IPS-18c (cell line): ENCODE data around the gene RAB22A.
A peak's percentile ranks its signal among the peaks of the same experiment; 100 is the strongest.

ENCODE experiments used
- H3K4me3 ChIP-seq: 2 replicates; pipeline ENCODE4 v1.7.0; 2013; ENCODE audit warnings: low read depth, mild to moderate bottlenecking, low read length, moderate library complexity; ENCODE audit not compliant: insufficient read depth
- H3K9me3 ChIP-seq: one replicate; pipeline ENCODE4 v1.6.1; 2013; ENCODE audit warnings: mild to moderate bottlenecking, low read length, moderate library complexity; ENCODE audit not compliant: control insufficient read depth, insufficient read depth

Gene RAB22A

GRCh38 chr20:58309591-58310290, at the start of gene RAB22A:
Gene RAB22A, plus strand, starts transcription at chr20:58309715. Its CDS starts 262 bp downstream, at chr20:58309977.
- Histone ChIP-seq H3K4me3 (peak within 1 kb of the TSS; percentile 92), H3K9me3 (no peaks in the 10 kb centered on the region)

GRCh38 chr20:58260006-58260405, 49.5 kb upstream of the RAB22A start:
- H3K9me3 ChIP-seq = no peaks in the 10 kb centered on the region

GRCh38 chr20:58261660-58262059, 47.9 kb upstream of the RAB22A start:
- no peak overlapping the region for H3K4me3 ChIP-seq

More at GRCh38 chr20:58260006-58260405, 49.5 kb upstream of the RAB22A start:
- H3K4me3 ChIP-seq = no peak overlapping the region

GRCh38 chr20:58264271-58264670, 45.2 kb upstream of the RAB22A start:
- Histone ChIP-seq H3K4me3 (no peak overlapping the region), H3K9me3 (no peaks in the 10 kb centered on the region)

More at GRCh38 chr20:58261660-58262059, 47.9 kb upstream of the RAB22A start:
- H3K9me3 ChIP-seq = no peaks in the 10 kb centered on the region

- H3K4me3 ChIP-seq = no peak overlapping the region
- no peaks in the 10 kb centered on the region for H3K9me3 ChIP-seq
Observed at GRCh38 chr20:58267389-58268215, 41.9 kb upstream of the RAB22A start.

- Histone ChIP-seq H3K9me3 (no peaks in the 10 kb centered on the region), H3K4me3 (no peak overlapping the region)
Observed at GRCh38 chr20:58268421-58268821, 41.1 kb upstream of the RAB22A start.

- no peak overlapping the region for H3K4me3 ChIP-seq
- H3K9me3 ChIP-seq = no peaks in the 10 kb centered on the region
Observed at GRCh38 chr20:58268936-58269619, 40.4 kb upstream of the RAB22A start.

GRCh38 chr20:58271606-58272351, 37.7 kb upstream of the RAB22A start:
- Histone ChIP-seq H3K4me3 (no peak overlapping the region), H3K9me3 (no peaks in the 10 kb centered on the region)

GRCh38 chr20:58274384-58274783, 35.1 kb upstream of the RAB22A start:
- H3K9me3 ChIP-seq = no peaks in the 10 kb centered on the region
- H3K4me3 ChIP-seq = no peak overlapping the region

- H3K4me3 ChIP-seq = no peak overlapping the region
- no peaks in the 10 kb centered on the region for H3K9me3 ChIP-seq
Observed at GRCh38 chr20:58277107-58277506, 32.4 kb upstream of the RAB22A start.

- Histone ChIP-seq H3K4me3 (no peak overlapping the region), H3K9me3 (no peaks in the 10 kb centered on the region)
Observed at GRCh38 chr20:58277578-58278472, 31.7 kb upstream of the RAB22A start.

- Histone ChIP-seq H3K9me3 (no peaks in the 10 kb centered on the region), H3K4me3 (no peak overlapping the region)
Observed at GRCh38 chr20:58286729-58287128, 22.8 kb upstream of the RAB22A start.

GRCh38 chr20:58287638-58288037, 21.9 kb upstream of the RAB22A start:
- H3K4me3 ChIP-seq = no peak overlapping the region
- no peaks in the 10 kb centered on the region for H3K9me3 ChIP-seq

GRCh38 chr20:58289143-58289542, 20.4 kb upstream of the RAB22A start:
- Histone ChIP-seq H3K9me3 (no peaks in the 10 kb centered on the region), H3K4me3 (no peak overlapping the region)

GRCh38 chr20:58293453-58293852, 16.1 kb upstream of the RAB22A start:
- no peaks in the 10 kb centered on the region for H3K9me3 ChIP-seq
- H3K4me3 ChIP-seq = no peak overlapping the region
